ENCODE data around the gene MAPK14. TPM values are rescaled to one million over a fixed set of nuclear protein-coding genes. Genes with fewer than 3 reads are reported as not detected.
"Not testable (repeated sequence)": the region's sequence is repeated elsewhere in the genome, so short reads cannot be mapped to it uniquely, and the experiment has no call there.

MAPK14 gene
- total and polyA plus RNA-seq, 2 experiments from 2014 or later, result 41.6 to 96.2 TPM

GRCh38 chr6:36120539-36120938, 92.9 kb downstream of the MAPK14 start:
- H3K27me3 ChIP-seq, result no peaks in the 10 kb centered on the region
- H3K36me3 ChIP-seq, result no peaks in the 10 kb centered on the region
- DNase-seq (ENCODE audit: low read depth in 1 of 2, low spot score in 1 of 2), result no peak
- peaks cover 14% of the 10 kb centered on the region for H3K4me1 ChIP-seq (ENCODE audit: low read depth)
- no peak overlapping the region for H3K27ac ChIP-seq
- no peak for TF ChIP-seq CTCF (IDR thresholded peaks at IDR 0.05; ENCODE audit: low read depth, low read length)
- no peak overlapping the region for H3K4me3 ChIP-seq
- no peaks in the 10 kb centered on the region for H3K9me3 ChIP-seq (ENCODE audit: low read depth)

GRCh38 chr6:36120979-36121786, 93.6 kb downstream of the MAPK14 start:
- Histone ChIP-seq H3K4me3 (no peak overlapping the region), H3K36me3 (no peaks in the 10 kb centered on the region), H3K27ac (no peak overlapping the region), H3K27me3 (no peaks in the 10 kb centered on the region), H3K9me3 (ENCODE audit: low read depth) (no peaks in the 10 kb centered on the region), H3K4me1 (ENCODE audit: low read depth) (peaks cover 12% of the 10 kb centered on the region)
- TF ChIP-seq CTCF (IDR thresholded peaks at IDR 0.05; ENCODE audit: low read depth, low read length), result no peak
- peak in 1 of 2 donors; percentile 70 for DNase-seq (ENCODE audit: low read depth in 1 of 2, low spot score in 1 of 2)

GRCh38 chr6:36121787-36122494, 94.3 kb downstream of the MAPK14 start:
- Histone ChIP-seq H3K4me1 (ENCODE audit: low read depth) (peaks cover 6% of the 10 kb centered on the region), H3K27ac (no peak overlapping the region), H3K4me3 (no peak overlapping the region), H3K36me3 (no peaks in the 10 kb centered on the region), H3K27me3 (no peaks in the 10 kb centered on the region), H3K9me3 (ENCODE audit: low read depth) (no peaks in the 10 kb centered on the region)
- TF ChIP-seq CTCF (IDR thresholded peaks at IDR 0.05; ENCODE audit: low read depth, low read length), result no peak
- no peak for DNase-seq (ENCODE audit: low read depth in 1 of 2, low spot score in 1 of 2)

GRCh38 chr6:36122495-36123269, 95.1 kb downstream of the MAPK14 start:
- peaks cover 6% of the 10 kb centered on the region for H3K4me1 ChIP-seq (ENCODE audit: low read depth)
- no peaks in the 10 kb centered on the region for H3K27me3 ChIP-seq
- DNase-seq (ENCODE audit: low read depth in 1 of 2, low spot score in 1 of 2), result no peak
- no peak for TF ChIP-seq CTCF (IDR thresholded peaks at IDR 0.05; ENCODE audit: low read depth, low read length)
- no peak overlapping the region for H3K27ac ChIP-seq
- H3K4me3 ChIP-seq, result no peak overlapping the region
- no peaks in the 10 kb centered on the region for H3K9me3 ChIP-seq (ENCODE audit: low read depth)
- no peaks in the 10 kb centered on the region for H3K36me3 ChIP-seq

- peak; percentile 81 to 90 for DNase-seq (ENCODE audit: low read depth in 1 of 2, low spot score in 1 of 2)
- H3K36me3 ChIP-seq, result no peaks in the 10 kb centered on the region
- TF ChIP-seq CTCF (IDR thresholded peaks at IDR 0.05; ENCODE audit: low read depth, low read length), result peak; percentile 70
- peaks cover 6% of the 10 kb centered on the region for H3K4me1 ChIP-seq (ENCODE audit: low read depth)
- no peaks in the 10 kb centered on the region for H3K9me3 ChIP-seq (ENCODE audit: low read depth)
- H3K4me3 ChIP-seq, result no peak overlapping the region
- no peaks in the 10 kb centered on the region for H3K27me3 ChIP-seq
- no peak overlapping the region for H3K27ac ChIP-seq
Measured at GRCh38 chr6:36123270-36124139, 95.9 kb downstream of the MAPK14 start.

GRCh38 chr6:36124346-36124745, 96.7 kb downstream of the MAPK14 start:
- H3K27ac ChIP-seq; H3K9me3 ChIP-seq (ENCODE audit: low read depth); H3K4me3 ChIP-seq; H3K36me3 ChIP-seq; DNase-seq (ENCODE audit: low read depth in 1 of 2, low spot score in 1 of 2); H3K27me3 ChIP-seq; H3K4me1 ChIP-seq (ENCODE audit: low read depth): not testable (repeated sequence)
